Ishikawa (cell line): ENCODE data around the gene CCL1.

Experiments used
- MAX ChIP-seq: IDR thresholded peaks from 2 replicates; pipeline ENCODE4 v1.6.1; 2012
- RAD21 ChIP-seq: IDR thresholded peaks from 2 replicates; pipeline ENCODE4 v1.6.1; 2012; ENCODE audit warnings: low read depth

DNA sequence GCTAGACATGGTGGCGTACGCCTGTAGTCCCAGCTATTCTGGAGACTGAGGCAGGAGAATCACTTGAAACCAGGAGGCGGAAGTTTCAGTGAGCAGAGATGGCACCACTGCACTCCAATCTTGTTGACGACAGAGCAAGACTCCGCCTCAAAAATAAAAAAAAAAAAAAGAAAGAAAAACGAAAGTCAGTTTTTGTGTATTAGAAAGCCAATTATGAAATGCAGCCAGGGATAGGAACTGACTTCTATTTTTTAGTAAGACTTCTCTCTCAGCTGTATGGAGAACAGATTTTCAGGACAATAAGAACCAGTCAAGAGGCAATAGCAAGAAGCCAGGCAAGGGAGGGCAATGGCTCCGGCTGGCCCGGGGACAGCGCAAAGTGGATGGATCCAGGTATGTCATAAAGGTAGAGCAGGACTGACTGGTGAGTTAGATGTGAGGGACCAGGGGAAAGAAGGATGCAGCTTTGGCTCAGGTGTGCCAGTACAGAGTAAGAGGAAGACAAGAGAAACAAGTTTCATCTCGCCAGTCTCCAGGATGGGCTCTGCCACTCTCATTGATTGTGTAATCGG lies 12.5 kb upstream of the CCL1 start:
- no peak for TF ChIP-seq MAX
- no peak for TF ChIP-seq RAD21
